Thyroid gland (tissue), 4 donors: Measurements from ENCODE around the gene FKBP1A.

Experiments
- CTCF ChIP-seq, 6 experiments: fragments of 200-600 bp in 3 of 6; fragments of 450-650 bp in 3 of 6; sonication (generic) in 3 of 6; IDR thresholded peaks; one replicate each; pipeline ENCODE4 v1.5.1; 2016 to 2019; ENCODE audit warnings: antibody characterized with exemption in 6 of 6, mild to moderate bottlenecking in 2 of 6, inconsistent platforms in 1 of 6, moderate library complexity in 1 of 6
- POLR2A ChIP-seq, 2 donors: fragments of 450-650 bp; IDR thresholded peaks; one replicate each; pipeline ENCODE4 v1.6.1; 2017; ENCODE audit warnings: antibody characterized with exemption in 2 of 2, mild to moderate bottlenecking in 2 of 2, moderate library complexity in 1 of 2

DNA sequence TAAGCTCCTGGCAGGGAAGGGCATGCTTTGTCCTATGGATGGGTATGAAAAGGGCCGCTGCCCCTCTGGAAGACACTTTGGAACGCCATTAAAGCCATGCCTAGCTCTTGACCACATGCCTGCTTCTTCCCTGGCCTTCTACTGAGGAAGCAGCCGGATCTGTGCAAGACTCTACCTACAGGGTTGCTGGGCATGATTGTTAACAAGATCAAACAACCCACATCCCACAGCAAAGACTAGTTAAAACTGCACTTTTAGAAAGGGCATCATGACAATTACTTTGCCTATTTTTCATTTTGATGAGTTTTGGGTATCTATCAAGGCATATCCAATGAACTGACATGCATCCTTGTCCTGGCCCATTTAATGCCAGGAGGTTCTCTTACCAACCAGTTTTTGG is 48.3 kb upstream of the FKBP1A start:
- TF ChIP-seq POLR2A (IDR thresholded peaks at IDR 0.05) (no peak), CTCF (IDR thresholded peaks at IDR 0.05) (no peak)
